Measurements from ENCODE around the gene FBRSL1.

- TF ChIP-seq CTCF (IDR thresholded peaks at IDR 0.05) = no peak
- no peak for TF ChIP-seq POLR2A (IDR thresholded peaks at IDR 0.05)
Measured at GRCh38 chr12:132458846-132459641, 30.9 kb upstream of the FBRSL1 start.
